Vagina (tissue), 2 donors: ENCODE data around the gene GRIK3. TPM values are rescaled to one million over a fixed set of nuclear protein-coding genes. Genes with fewer than 3 reads are reported as not detected.

Experiments
- DNase-seq, 2 donors: peaks; one replicate each; pipeline ENCODE4 v3.0.0-alpha.2; 2017; ENCODE audit errors: extremely low spot score in 2 of 2
- H3K27ac ChIP-seq: fragments of 200-600 bp; sonication (generic); one replicate; pipeline ENCODE4 v1.5.1; 2019
- H3K27me3 ChIP-seq: fragments of 200-600 bp; sonication (generic); one replicate; pipeline ENCODE4 v1.5.1; 2019
- H3K36me3 ChIP-seq, 2 donors: fragments of 200-600 bp; sonication (generic); one replicate each; pipeline ENCODE4 v1.5.1; 2017 to 2019
- H3K4me1 ChIP-seq: fragments of 200-600 bp; sonication (generic); one replicate; pipeline ENCODE4 v1.5.1; 2019
- H3K4me3 ChIP-seq, 2 donors: fragments of 200-600 bp; sonication (generic); 1 replicate in 1 of 2; 2 replicates in 1 of 2; pipeline ENCODE4 v1.5.1; 2016 to 2019
- H3K9me3 ChIP-seq: fragments of 200-600 bp; sonication (generic); one replicate; pipeline ENCODE4 v1.5.1; 2019
- POLR2A ChIP-seq, 2 donors: fragments of 450-650 bp; IDR thresholded peaks; one replicate each; pipeline ENCODE4 v1.6.1; 2017; ENCODE audit warnings: antibody characterized with exemption in 2 of 2, mild to moderate bottlenecking in 2 of 2, moderate library complexity in 2 of 2
- POLR2AphosphoS5 ChIP-seq, 2 donors: sonication (generic); formaldehyde crosslinking; IDR thresholded peaks; one replicate each; pipeline ENCODE4 v1.9.0; 2017; ENCODE audit warnings: antibody characterized with exemption in 2 of 2, mild to moderate bottlenecking in 2 of 2, low read depth in 1 of 2; ENCODE audit not compliant: insufficient read depth in 1 of 2
- intact Hi-C: fragments of 100-400 bp; cut with DNase I; formaldehyde crosslinking; loops from one replicate; pipeline ENCODE4 v1.15.1; 2023
- total RNA-seq: library from RNA; depleted of rRNA; stranded (reverse); fragments of >200 nt; gene quantifications from one replicate; pipeline ENCODE4 v1.2.3, GENCODE V29; 2016
- TF ChIP-seq, protein P1 (sequence below), 3 experiments: fragments of 450-650 bp in 2 of 3; fragments of 200-600 bp in 1 of 3; sonication (generic) in 1 of 3; IDR thresholded peaks; one replicate each; pipeline ENCODE4 v1.5.1; 2017 to 2019; ENCODE audit warnings: antibody characterized with exemption in 3 of 3, mild to moderate bottlenecking in 2 of 3, moderate library complexity in 2 of 3

The GRIK3 gene
- total RNA-seq, 1 donor from 2014 or later, result 0.74 TPM

DNA sequence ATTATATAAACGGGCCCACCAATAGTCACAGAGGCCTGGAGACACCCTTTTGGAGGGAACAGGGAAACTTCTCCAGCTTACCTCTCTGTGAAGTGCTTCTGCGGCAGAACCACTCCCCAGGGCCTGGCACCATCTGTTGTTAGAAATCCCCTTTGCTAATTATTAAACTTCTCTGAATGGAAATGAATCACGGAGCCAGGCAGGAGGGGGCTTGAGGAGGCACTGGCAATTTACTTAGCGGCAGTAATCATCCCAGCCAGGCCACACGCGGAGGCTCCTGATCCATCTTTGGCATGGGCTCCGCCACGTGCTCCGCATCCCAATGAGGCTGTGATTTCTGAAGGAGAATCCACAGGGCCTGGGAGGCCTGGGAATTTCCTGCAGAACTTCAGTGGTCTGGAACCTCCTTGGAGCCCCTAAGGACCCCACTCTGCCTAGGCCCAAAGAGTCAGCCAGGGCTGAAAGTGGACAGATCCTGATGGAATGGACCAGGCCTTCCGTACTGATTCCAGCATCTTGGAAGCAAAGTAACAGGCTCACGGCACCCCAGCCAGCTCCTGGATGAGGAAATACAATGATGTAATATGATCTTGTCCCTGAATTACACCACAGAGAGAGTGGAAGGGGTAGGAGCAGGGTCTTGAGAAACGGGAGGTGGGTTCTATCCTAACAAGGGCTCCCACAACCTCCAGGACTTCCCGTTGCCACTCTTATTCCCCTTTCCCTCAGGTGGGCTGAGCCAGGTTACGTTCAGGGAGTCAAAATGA, 62.3 kb downstream of the GRIK3 start:
- TF ChIP-seq POLR2A (IDR thresholded peaks at IDR 0.05) (no peak), POLR2AphosphoS5 (IDR thresholded peaks at IDR 0.05; ENCODE audit: insufficient read depth in 1 of 2, low read depth in 1 of 2) (no peak)
- TF ChIP-seq, protein P1, sequence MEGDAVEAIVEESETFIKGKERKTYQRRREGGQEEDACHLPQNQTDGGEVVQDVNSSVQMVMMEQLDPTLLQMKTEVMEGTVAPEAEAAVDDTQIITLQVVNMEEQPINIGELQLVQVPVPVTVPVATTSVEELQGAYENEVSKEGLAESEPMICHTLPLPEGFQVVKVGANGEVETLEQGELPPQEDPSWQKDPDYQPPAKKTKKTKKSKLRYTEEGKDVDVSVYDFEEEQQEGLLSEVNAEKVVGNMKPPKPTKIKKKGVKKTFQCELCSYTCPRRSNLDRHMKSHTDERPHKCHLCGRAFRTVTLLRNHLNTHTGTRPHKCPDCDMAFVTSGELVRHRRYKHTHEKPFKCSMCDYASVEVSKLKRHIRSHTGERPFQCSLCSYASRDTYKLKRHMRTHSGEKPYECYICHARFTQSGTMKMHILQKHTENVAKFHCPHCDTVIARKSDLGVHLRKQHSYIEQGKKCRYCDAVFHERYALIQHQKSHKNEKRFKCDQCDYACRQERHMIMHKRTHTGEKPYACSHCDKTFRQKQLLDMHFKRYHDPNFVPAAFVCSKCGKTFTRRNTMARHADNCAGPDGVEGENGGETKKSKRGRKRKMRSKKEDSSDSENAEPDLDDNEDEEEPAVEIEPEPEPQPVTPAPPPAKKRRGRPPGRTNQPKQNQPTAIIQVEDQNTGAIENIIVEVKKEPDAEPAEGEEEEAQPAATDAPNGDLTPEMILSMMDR (IDR thresholded peaks at IDR 0.05), result no peak
- no peaks in the 10 kb centered on the region for H3K27me3 ChIP-seq
- H3K9me3 ChIP-seq, result no peaks in the 10 kb centered on the region
- no peaks in the 10 kb centered on the region for H3K36me3 ChIP-seq
- no peak overlapping the region for H3K27ac ChIP-seq
- intact Hi-C loops, result no loop called here
- DNase-seq, result no peak
- H3K4me1 ChIP-seq, result no peaks in the 10 kb centered on the region
- H3K4me3 ChIP-seq, result no peak overlapping the region

DNA sequence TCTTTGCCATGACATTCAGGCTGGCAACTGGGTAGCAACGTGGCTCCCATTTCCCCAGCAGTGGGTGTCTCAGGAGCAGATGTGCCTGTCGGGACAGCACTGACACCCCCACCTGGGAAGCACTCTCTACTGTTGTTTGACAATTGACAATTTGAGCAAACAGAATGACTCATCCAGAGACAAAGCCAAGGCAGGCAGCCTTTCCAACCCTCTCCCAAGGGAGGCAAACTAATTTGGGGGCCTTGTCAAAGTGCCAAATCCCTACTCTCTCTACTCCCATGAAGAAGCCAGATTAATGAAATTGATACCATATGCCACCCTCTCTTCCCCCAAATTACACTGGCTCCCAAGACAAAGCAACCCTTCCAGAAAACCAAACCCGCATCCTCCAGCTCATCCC, 65.6 kb downstream of the GRIK3 start:
- no peak for DNase-seq
- Histone ChIP-seq H3K4me1 (no peaks in the 10 kb centered on the region), H3K4me3 (no peak overlapping the region), H3K9me3 (no peaks in the 10 kb centered on the region), H3K27ac (no peak overlapping the region), H3K27me3 (no peaks in the 10 kb centered on the region), H3K36me3 (no peaks in the 10 kb centered on the region)
- TF ChIP-seq POLR2AphosphoS5 (IDR thresholded peaks at IDR 0.05; ENCODE audit: insufficient read depth in 1 of 2, low read depth in 1 of 2), result no peak
- TF ChIP-seq, protein P1 (IDR thresholded peaks at IDR 0.05), result no peak
- TF ChIP-seq POLR2A (IDR thresholded peaks at IDR 0.05), result no peak
- intact Hi-C loops, result no loop called here

DNA sequence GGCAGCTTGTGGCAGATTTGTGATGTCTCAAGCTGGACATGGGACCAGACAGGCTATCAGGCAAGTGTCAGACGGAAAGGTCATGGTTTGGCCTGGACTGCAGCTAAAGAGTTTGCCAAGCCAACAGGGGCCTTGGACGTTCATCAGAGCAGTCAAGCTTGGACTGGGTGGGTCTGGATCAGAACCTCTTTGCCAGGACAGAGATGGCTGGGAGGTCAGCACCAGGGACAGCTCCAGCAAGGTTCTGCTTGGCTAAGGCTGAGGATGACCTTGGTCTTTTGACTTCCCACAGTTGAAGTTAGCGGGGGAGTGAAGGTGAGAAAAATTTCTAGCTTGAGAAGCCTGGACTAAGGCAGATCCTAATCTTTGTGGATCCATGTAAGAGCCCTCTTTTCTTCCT, 68.1 kb downstream of the GRIK3 start:
- no peak overlapping the region for H3K4me3 ChIP-seq
- no peaks in the 10 kb centered on the region for H3K9me3 ChIP-seq
- H3K4me1 ChIP-seq, result no peaks in the 10 kb centered on the region
- no peaks in the 10 kb centered on the region for H3K27me3 ChIP-seq
- no peaks in the 10 kb centered on the region for H3K36me3 ChIP-seq
- intact Hi-C loops, result no loop called here
- TF ChIP-seq POLR2AphosphoS5 (IDR thresholded peaks at IDR 0.05; ENCODE audit: insufficient read depth in 1 of 2, low read depth in 1 of 2) (no peak), POLR2A (IDR thresholded peaks at IDR 0.05) (no peak)
- TF ChIP-seq, protein P1 (IDR thresholded peaks at IDR 0.05), result no peak
- DNase-seq, result no peak
- no peak overlapping the region for H3K27ac ChIP-seq

DNA sequence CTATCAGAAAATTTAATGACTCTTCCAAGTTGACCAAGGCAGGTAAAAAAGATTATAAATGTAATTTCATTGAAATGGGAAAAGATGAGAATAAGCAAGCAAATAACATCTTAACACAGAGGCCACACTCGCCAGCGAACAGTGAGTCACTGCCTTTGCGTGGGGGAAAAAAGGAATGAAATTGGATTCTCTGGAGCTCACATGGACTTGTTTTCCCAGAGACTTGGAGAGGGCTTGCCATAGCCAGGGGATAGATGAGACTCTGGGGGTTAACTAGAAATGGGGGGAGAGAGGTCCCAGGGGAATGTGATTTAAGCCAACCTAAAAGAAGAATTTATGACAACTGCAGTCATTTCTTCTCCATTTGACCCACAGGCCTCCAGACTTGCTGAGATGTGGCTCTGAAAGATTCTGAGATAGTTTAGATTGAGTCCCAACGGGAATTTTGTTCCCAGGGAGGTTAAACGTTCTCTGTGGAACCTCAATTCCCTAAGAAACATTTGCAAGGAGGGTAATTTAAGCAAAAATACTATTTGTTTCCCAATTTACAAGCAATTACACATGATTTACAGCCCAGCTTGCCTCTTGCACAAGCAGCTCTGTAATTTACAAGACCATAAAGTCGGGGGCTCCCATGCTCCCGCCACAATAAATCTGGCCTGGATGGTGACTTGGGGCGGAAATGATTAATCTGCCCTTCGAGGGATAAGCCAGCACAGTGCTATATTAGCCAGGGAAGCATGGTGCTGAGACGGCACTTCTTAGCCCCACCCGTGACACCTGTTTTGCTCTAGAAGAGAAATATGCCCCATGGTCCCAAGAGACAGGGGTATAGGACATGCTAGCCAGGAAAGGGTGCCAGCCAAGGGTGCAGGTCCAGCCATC, 68.8 kb downstream of the GRIK3 start:
- Histone ChIP-seq H3K27me3 (no peaks in the 10 kb centered on the region), H3K9me3 (no peaks in the 10 kb centered on the region), H3K4me1 (no peaks in the 10 kb centered on the region), H3K4me3 (no peak overlapping the region), H3K27ac (no peak overlapping the region), H3K36me3 (no peaks in the 10 kb centered on the region)
- DNase-seq, result no peak
- TF ChIP-seq POLR2A (IDR thresholded peaks at IDR 0.05) (no peak), POLR2AphosphoS5 (IDR thresholded peaks at IDR 0.05; ENCODE audit: insufficient read depth in 1 of 2, low read depth in 1 of 2) (no peak)
- TF ChIP-seq, protein P1 (IDR thresholded peaks at IDR 0.05), result no peak
- intact Hi-C loops, result no loop called here
